Measurements from ENCODE around the gene RANBP1. TPM values are rescaled to one million over a fixed set of nuclear protein-coding genes. Genes with fewer than 3 reads are reported as not detected.

RANBP1 gene
- total and polyA plus RNA-seq, 2 of the 13 experiments (the other 11 are each of a cell fraction or from before 2014, with no cell fraction given): 181 to 492 TPM

- TF ChIP-seq ZNF687 (CRISPR knock-in tag; IDR thresholded peaks at IDR 0.05) (no peak), NBN (conservative IDR thresholded peaks at IDR 0.05) (no peak)
These were observed 36.6 kb downstream of the RANBP1 start (continued) for GRCh38 chr22:20152464-20152890.

- H3K27me3 ChIP-seq (ENCODE audit: control insufficient read depth in 1 of 2, insufficient read depth in 2 of 2, low read length in 2 of 2): peaks cover 15 to 44% of the 10 kb centered on the region in 2 experiments
- no peak overlapping the region for H3K4me2 ChIP-seq (ENCODE audit: low read depth, low read length)
- no peak overlapping the region for H2AFZ ChIP-seq (ENCODE audit: low read length)
- CTCF ChIA-PET (ENCODE audit: low intra/inter-chr PET ratio, low total read pairs): no interaction called here
- POLR2A ChIA-PET: no interaction called here
- ATAC-seq (peak; percentile 51), FAIRE-seq (no peak), DNase-seq (ENCODE audit: low spot score) (no peak)
- H3K4me3 ChIP-seq (replicated peaks in 1 of 3; ENCODE audit: insufficient read depth in 1 of 3, low read depth in 2 of 3, low read length in 3 of 3): no peak overlapping the region
- WGBS (ENCODE audit: low lambda C conversion rate): 40% methylated on average over 16 of the region's 16 CpGs
- H3K27ac ChIP-seq (ENCODE audit: extremely low read length, insufficient read depth, low read length): no peak overlapping the region
- no peaks in the 10 kb centered on the region for H3K36me3 ChIP-seq (replicated peaks in 1 of 2; ENCODE audit: control insufficient read depth in 1 of 2, insufficient read depth in 2 of 2, low read length in 2 of 2)
- no peak overlapping the region for H3K9ac ChIP-seq (ENCODE audit: insufficient read depth, low read depth, low read length)
- H3K9me3 ChIP-seq (ENCODE audit: low read length): no peaks in the 10 kb centered on the region
- H3K4me1 ChIP-seq (ENCODE audit: insufficient read depth, low read length): no peaks in the 10 kb centered on the region
- in situ Hi-C loops (cut with HindIII; ENCODE audit: extremely low pct_ligation_motif_present, low pct_unique_long_range_greater_than_20kb) (loop anchor here (10.0 to 25.0 kb wide), 2 partner anchors 81 to 1192 kb away; no protein-coding TSS in a partner anchor), intact Hi-C loops (cut with micrococcal nuclease; ENCODE audit: unreplicated experiment) (no loop called here)
- BruUV-seq (replicated peaks): no TSS peak
- H3K79me2 ChIP-seq (ENCODE audit: insufficient read depth, low read length): no peaks in the 10 kb centered on the region
- no peaks in the 10 kb centered on the region for H4K20me1 ChIP-seq (ENCODE audit: insufficient read depth, low read length)
- TF ChIP-seq POGK (CRISPR knock-in tag; conservative IDR thresholded peaks at IDR 0.05): no peak
- TF ChIP-seq HOXA5 (CRISPR knock-in tag; IDR thresholded peaks at IDR 0.05): no peak
- no peak for TF ChIP-seq ZBTB37 (CRISPR knock-in tag; IDR thresholded peaks at IDR 0.05)
- no peak for TF ChIP-seq BCL3 (CRISPR knock-in tag; IDR thresholded peaks at IDR 0.05)
- TF ChIP-seq RARG (CRISPR knock-in tag; IDR thresholded peaks at IDR 0.05; ENCODE audit: low read depth): no peak
- peak; percentile 44 for TF ChIP-seq MNT (IDR thresholded peaks at IDR 0.05)
- no peak for TF ChIP-seq ZBTB14 (CRISPR knock-in tag; IDR thresholded peaks at IDR 0.05)
- TF ChIP-seq CBX1 (IDR thresholded peaks at IDR 0.05; ENCODE audit: low read depth): no peak
These were observed 38.0 kb downstream of the RANBP1 start for GRCh38 chr22:20153945-20154344.
